ENCODE results near the gene LDB3. TPM values are rescaled to one million over a fixed set of nuclear protein-coding genes. Genes with fewer than 3 reads are reported as not detected.
A peak's percentile ranks its signal among the peaks of the same experiment; 100 is the strongest.

LDB3 gene
- total RNA-seq, 3 donors from 2014 or later = 0.96 to 22.7 (median 3.2) TPM

DNA sequence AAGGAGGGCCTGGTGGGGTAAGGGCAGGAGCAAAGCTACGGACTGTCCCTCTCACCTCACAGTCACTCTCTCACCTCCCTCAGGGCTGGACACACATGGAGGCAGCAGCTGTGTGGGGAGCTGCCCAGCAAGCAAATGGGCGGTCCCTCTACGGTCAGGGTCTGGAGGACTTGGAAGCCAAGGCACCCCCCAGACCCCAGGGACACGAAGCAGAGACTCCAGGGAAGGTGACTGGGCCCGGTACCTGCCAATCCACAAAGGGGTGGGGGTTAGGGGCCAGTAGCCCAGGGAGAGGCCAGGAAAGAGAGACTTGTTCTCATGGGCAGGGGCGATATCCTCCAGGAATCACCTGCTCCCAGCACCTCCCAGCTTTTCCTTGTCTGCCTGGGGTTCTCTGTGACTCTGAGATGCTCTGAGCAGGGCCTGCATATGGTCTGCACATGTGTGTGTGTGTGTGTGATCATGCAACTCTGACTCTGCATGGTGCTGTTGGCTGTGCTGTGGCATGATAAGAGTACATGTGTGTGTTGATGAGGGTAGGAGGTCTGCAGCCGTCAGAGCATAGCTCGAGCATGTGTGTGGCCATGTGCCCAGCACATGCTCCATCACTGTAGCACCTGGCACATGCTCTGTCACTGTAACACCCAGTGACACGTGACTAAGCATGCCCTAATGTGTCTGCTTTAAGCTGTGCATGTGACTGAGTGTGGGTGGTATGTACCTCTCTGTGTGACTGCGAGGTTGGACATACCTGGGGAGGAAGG, 4.6 kb upstream of the LDB3 start:
- TF ChIP-seq, protein P1, sequence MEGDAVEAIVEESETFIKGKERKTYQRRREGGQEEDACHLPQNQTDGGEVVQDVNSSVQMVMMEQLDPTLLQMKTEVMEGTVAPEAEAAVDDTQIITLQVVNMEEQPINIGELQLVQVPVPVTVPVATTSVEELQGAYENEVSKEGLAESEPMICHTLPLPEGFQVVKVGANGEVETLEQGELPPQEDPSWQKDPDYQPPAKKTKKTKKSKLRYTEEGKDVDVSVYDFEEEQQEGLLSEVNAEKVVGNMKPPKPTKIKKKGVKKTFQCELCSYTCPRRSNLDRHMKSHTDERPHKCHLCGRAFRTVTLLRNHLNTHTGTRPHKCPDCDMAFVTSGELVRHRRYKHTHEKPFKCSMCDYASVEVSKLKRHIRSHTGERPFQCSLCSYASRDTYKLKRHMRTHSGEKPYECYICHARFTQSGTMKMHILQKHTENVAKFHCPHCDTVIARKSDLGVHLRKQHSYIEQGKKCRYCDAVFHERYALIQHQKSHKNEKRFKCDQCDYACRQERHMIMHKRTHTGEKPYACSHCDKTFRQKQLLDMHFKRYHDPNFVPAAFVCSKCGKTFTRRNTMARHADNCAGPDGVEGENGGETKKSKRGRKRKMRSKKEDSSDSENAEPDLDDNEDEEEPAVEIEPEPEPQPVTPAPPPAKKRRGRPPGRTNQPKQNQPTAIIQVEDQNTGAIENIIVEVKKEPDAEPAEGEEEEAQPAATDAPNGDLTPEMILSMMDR (IDR thresholded peaks at IDR 0.05) = no peak
- no peaks in the 10 kb centered on the region for H3K36me3 ChIP-seq (ENCODE audit: low read depth)
- ATAC-seq = no peak

DNA sequence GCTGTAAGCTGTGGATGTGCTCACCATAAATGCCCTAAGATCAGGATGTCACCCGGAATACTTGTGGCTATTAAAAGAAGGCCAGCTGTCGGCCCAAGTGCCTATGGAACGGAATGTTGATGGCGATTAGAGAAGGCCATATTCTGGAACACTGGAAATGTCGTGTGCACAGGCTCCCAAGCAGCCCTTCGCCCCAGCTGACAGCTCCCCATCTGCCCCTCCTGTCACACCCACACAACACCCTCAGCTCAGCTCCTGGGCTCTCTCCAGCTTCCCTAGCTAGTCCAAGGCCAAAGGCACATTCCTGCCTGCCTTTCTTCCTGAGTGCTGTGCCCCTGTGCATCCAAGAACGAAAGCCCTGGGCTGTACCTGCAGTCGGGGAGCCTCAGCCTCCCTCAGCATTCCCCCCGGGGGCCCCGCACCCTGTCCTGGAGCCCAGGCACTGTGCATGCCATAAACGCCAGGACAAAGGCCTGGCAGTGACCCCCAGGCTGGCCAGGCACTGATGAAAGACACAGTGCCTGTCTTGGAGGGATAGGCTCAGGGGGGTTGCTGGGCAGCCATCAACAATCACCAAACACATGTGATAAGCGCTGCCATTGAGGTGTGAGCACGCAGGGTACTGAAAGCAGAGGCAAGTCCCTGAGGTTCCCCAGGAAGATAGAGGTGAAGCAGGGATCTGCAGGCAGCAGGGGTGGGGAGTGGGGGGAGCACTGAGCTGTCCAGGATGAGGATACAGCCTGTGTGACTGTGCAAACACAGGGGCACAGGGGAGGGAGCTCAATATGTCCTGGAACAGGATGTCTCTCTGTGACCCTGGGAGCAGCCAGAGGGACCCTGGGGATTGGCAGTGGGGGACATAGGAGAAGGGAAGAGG, 3.7 kb upstream of the LDB3 start:
- TF ChIP-seq, protein P1 (IDR thresholded peaks at IDR 0.05) = no peak
- H3K4me3 ChIP-seq = no peak overlapping the region
- ATAC-seq = peak; percentile 3
- no peaks in the 10 kb centered on the region for H3K9me3 ChIP-seq
- H3K36me3 ChIP-seq (ENCODE audit: low read depth) = no peaks in the 10 kb centered on the region
- DNase-seq = no peak
- intact Hi-C loops (cut with DNase I, micrococcal nuclease) = no loop called here
- no peaks in the 10 kb centered on the region for H3K4me1 ChIP-seq (ENCODE audit: low read depth)

More for the DNA sequence above, 4.6 kb upstream of the LDB3 start:
- peak in 1 of 3 donors; percentile 9 for DNase-seq
- intact Hi-C loops (cut with DNase I, micrococcal nuclease) = no loop called here
- H3K4me1 ChIP-seq (ENCODE audit: low read depth) = no peaks in the 10 kb centered on the region
- H3K9me3 ChIP-seq = no peaks in the 10 kb centered on the region
- no peak overlapping the region for H3K4me3 ChIP-seq

DNA sequence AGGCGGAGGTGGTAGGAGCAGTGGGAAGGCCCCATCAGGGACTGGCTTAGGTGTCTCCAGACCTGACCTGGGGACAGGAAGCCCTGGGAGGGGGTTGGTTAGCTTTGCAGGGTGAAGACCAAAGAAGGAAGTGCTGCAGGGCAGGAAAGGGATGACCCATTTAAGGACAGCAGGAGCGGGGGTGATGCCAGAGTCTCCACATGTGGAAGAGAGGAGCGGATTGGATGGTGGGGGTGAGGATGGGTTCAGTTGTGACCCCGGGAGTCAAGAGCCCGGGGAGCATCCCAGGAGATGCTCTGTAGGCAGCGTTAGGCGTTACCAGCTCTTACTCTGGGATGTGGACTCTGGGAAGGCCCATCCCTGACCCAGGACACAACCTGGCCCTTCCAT, 3.1 kb upstream of the LDB3 start:
- intact Hi-C loops (cut with DNase I, micrococcal nuclease) = no loop called here
- ATAC-seq = no peak

DNA sequence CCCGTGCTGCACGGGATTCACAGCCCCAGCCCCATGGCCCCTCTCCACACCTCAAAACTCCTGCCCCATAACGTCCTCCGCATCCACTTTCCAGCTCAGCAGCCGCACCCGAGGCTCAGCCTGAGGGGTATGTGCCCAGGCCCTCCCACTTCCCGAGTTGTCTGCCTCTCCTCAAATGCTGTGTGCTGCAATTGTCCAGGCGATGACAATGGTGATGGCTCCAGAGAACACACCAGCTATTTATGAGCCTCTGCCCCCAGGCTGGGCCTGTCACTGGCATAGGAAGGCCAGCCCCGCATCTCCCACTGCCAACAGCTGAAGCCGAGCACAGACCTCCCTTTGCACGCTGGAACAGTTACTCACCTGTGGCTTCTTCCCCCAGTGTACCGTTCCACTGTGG, 2.4 kb upstream of the LDB3 start:
- Histone ChIP-seq H3K4me3 (no peak overlapping the region), H3K9me3 (no peaks in the 10 kb centered on the region), H3K36me3 (ENCODE audit: low read depth) (no peaks in the 10 kb centered on the region), H3K4me1 (ENCODE audit: low read depth) (no peaks in the 10 kb centered on the region)
- DNase-seq = no peak
- no peak for ATAC-seq
- intact Hi-C loops (cut with DNase I, micrococcal nuclease) = no loop called here
- TF ChIP-seq, protein P1 (IDR thresholded peaks at IDR 0.05) = no peak

More for the DNA sequence above, 3.1 kb upstream of the LDB3 start:
- TF ChIP-seq, protein P1 (IDR thresholded peaks at IDR 0.05) = no peak
- no peaks in the 10 kb centered on the region for H3K36me3 ChIP-seq (ENCODE audit: low read depth)
- no peak overlapping the region for H3K4me3 ChIP-seq
- H3K9me3 ChIP-seq = no peaks in the 10 kb centered on the region
- H3K4me1 ChIP-seq (ENCODE audit: low read depth) = no peaks in the 10 kb centered on the region
- DNase-seq = no peak

DNA sequence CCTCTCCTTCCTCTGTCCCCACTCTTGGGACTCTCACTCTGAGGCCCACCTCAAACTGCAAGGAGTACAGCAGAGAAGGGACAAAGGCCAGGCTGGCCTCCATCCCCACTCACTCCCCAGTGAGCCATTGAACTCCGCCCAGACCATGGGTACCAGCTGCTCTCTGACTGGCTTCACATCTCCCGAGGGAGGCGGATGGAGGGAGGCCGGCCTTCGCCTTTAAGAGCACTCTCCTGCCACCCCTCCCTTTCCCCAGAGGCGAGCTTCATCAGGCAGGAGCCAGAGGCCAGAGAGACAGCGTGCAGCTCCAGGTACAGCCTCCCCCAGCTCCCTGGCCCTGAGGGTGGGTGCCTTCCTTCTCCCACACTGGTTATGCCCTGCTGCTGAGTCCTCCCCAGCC, 1.8 kb upstream of the LDB3 start:
- Histone ChIP-seq H3K9me3 (no peaks in the 10 kb centered on the region), H3K36me3 (ENCODE audit: low read depth) (no peaks in the 10 kb centered on the region), H3K4me1 (ENCODE audit: low read depth) (peaks cover 7% of the 10 kb centered on the region), H3K4me3 (no peak overlapping the region)
- DNase-seq = no peak
- TF ChIP-seq, protein P1 (IDR thresholded peaks at IDR 0.05) = no peak
- intact Hi-C loops (cut with DNase I, micrococcal nuclease) = no loop called here
- ATAC-seq = no peak
